Measurements from ENCODE around the gene KIRREL1.

The KIRREL1 gene

DNA sequence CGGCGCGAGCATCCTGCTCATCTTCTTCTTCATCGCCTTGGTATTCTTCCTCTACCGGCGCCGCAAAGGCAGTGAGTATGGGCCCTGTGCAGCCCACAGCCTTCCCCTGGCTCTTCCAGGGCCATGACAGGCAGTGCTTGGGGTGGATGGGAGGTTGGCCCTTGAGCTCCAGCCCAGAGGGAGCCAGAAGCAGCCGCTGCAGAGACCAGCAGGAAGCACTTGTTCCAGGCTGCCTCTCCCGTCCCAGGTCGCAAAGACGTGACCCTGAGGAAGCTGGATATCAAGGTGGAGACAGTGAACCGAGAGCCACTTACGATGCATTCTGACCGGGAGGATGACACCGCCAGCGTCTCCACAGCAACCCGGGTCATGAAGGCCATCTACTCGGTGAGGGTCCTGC is 99.9 kb downstream of the KIRREL1 start:
- Histone ChIP-seq H3K4me2 (ENCODE audit: low read length, poor library complexity, severe bottlenecking) (no peak overlapping the region), H3K79me1 (replicated peaks; ENCODE audit: low read length, poor library complexity, severe bottlenecking) (peaks cover 26% of the 10 kb centered on the region), H3K4me3 (ENCODE audit: insufficient read depth in 1 of 2, low read depth in 1 of 2, low read length in 2 of 2) (no peak overlapping the region), H3K14ac (ENCODE audit: low read length in 2 of 2) (no peak overlapping the region), H2AK5ac (ENCODE audit: low read length, severe bottlenecking) (no peak overlapping the region), H2BK12ac (ENCODE audit: low read length in 2 of 2) (no peak overlapping the region), H2AFZ (ENCODE audit: low read depth, low read length) (no peak overlapping the region), H4K8ac (ENCODE audit: low read length) (no peak overlapping the region), H3K4me1 (ENCODE audit: control insufficient read depth, insufficient read depth, low read depth, low read length) (peaks cover 18% of the 10 kb centered on the region), H3K36me3 (ENCODE audit: control insufficient read depth in 1 of 2, insufficient read depth in 2 of 2, low read depth in 1 of 2, low read length in 2 of 2) (peaks cover 88 to 89% of the 10 kb centered on the region in 2 experiments), H3K27ac (ENCODE audit: low read length, poor library complexity, severe bottlenecking) (no peak overlapping the region), H4K91ac (ENCODE audit: low read length) (no peak overlapping the region), H2BK5ac (ENCODE audit: low read depth, low read length, poor library complexity, severe bottlenecking) (no peak overlapping the region), H3K9ac (ENCODE audit: low read length) (no peak overlapping the region), H2BK15ac (ENCODE audit: low read depth, poor library complexity, severe bottlenecking) (no peak overlapping the region), H3K23ac (ENCODE audit: low read length in 2 of 2) (no peak overlapping the region), H3K9me3 (ENCODE audit: control insufficient read depth, low read length) (no peaks in the 10 kb centered on the region), H3K18ac (ENCODE audit: low read depth in 1 of 2, low read length in 2 of 2) (no peak overlapping the region), H3K4ac (ENCODE audit: low read depth in 1 of 2, low read length in 2 of 2) (no peak overlapping the region), H3K27me3 (ENCODE audit: control insufficient read depth in 1 of 2, insufficient read depth in 1 of 2, low read length in 2 of 2) (no peaks in the 10 kb centered on the region), H2BK120ac (ENCODE audit: low read depth, low read length) (no peak overlapping the region)
- DNase-seq: no peak
- WGBS: 96% methylated on average over 18 of the region's 18 CpGs

DNA sequence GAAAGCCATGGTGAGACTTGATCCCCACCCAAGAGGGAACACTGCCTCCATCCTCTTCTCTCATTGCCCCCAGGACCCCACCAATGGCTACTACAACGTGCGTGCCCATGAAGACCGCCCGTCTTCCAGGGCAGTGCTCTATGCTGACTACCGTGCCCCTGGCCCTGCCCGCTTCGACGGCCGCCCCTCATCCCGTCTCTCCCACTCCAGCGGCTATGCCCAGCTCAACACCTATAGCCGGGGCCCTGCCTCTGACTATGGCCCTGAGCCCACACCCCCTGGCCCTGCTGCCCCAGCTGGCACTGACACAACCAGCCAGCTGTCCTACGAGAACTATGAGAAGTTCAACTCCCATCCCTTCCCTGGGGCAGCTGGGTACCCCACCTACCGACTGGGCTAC is 101.1 kb downstream of the KIRREL1 start:
- Histone ChIP-seq H3K4me2 (ENCODE audit: low read length, poor library complexity, severe bottlenecking) (no peak overlapping the region), H4K91ac (ENCODE audit: low read length) (no peak overlapping the region), H3K79me1 (replicated peaks; ENCODE audit: low read length, poor library complexity, severe bottlenecking) (peaks cover 26% of the 10 kb centered on the region), H2BK120ac (ENCODE audit: low read depth, low read length) (no peak overlapping the region), H2BK15ac (ENCODE audit: low read depth, poor library complexity, severe bottlenecking) (no peak overlapping the region), H2BK12ac (ENCODE audit: low read length in 2 of 2) (no peak overlapping the region), H3K4ac (ENCODE audit: low read depth in 1 of 2, low read length in 2 of 2) (no peak overlapping the region), H2BK5ac (ENCODE audit: low read depth, low read length, poor library complexity, severe bottlenecking) (no peak overlapping the region), H2AFZ (ENCODE audit: low read depth, low read length) (no peak overlapping the region), H3K14ac (ENCODE audit: low read length in 2 of 2) (no peak overlapping the region), H4K8ac (ENCODE audit: low read length) (no peak overlapping the region), H3K9me3 (ENCODE audit: control insufficient read depth, low read length) (no peaks in the 10 kb centered on the region), H3K23ac (ENCODE audit: low read length in 2 of 2) (no peak overlapping the region), H2AK5ac (ENCODE audit: low read length, severe bottlenecking) (no peak overlapping the region), H3K4me1 (ENCODE audit: control insufficient read depth, insufficient read depth, low read depth, low read length) (peaks cover 23% of the 10 kb centered on the region), H3K27me3 (ENCODE audit: control insufficient read depth in 1 of 2, insufficient read depth in 1 of 2, low read length in 2 of 2) (no peaks in the 10 kb centered on the region), H3K9ac (ENCODE audit: low read length) (no peak overlapping the region), H3K4me3 (ENCODE audit: insufficient read depth in 1 of 2, low read depth in 1 of 2, low read length in 2 of 2) (no peak overlapping the region), H3K36me3 (ENCODE audit: control insufficient read depth in 1 of 2, insufficient read depth in 2 of 2, low read depth in 1 of 2, low read length in 2 of 2) (peaks cover 84 to 89% of the 10 kb centered on the region in 2 experiments), H3K18ac (ENCODE audit: low read depth in 1 of 2, low read length in 2 of 2) (no peak overlapping the region), H3K27ac (ENCODE audit: low read length, poor library complexity, severe bottlenecking) (no peak overlapping the region)
- WGBS: 96% methylated on average over 14 of the region's 14 CpGs
- no peak for DNase-seq

DNA sequence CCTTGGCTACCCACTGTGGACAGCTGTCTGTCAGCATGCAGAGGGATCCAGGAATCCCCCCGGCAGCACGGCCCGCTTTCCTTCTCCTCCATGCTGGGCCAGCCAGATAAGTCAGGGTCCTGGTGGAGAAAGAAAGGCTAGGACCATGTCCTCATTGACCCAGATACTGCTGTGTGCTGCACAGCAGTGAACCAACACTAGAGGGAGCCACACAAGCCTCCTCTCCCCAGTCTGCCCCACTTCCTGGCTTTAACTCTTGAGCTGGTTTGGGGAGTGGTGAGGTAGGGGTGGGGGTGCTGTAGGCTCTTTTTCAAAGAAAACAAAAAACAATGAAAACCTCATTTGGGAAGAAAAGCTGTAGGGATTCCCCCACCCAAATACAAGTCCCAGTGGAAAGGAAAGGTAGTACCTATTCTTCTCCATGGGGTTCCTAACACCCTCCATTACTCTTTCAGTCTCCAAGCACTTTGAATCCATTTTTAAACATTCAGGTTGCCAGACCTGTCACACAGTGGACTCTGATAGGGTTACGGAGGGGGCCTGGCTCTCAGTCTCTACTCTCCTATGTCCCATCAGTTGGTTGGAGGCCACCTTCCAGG is 102.4 kb downstream of the KIRREL1 start:
- Histone ChIP-seq H3K4ac (ENCODE audit: low read depth in 1 of 2, low read length in 2 of 2) (no peak overlapping the region), H3K4me2 (ENCODE audit: low read length, poor library complexity, severe bottlenecking) (no peak overlapping the region), H2BK5ac (ENCODE audit: low read depth, low read length, poor library complexity, severe bottlenecking) (no peak overlapping the region), H3K9me3 (ENCODE audit: control insufficient read depth, low read length) (no peaks in the 10 kb centered on the region), H2BK15ac (ENCODE audit: low read depth, poor library complexity, severe bottlenecking) (no peak overlapping the region), H2AK5ac (ENCODE audit: low read length, severe bottlenecking) (no peak overlapping the region), H2BK120ac (ENCODE audit: low read depth, low read length) (no peak overlapping the region), H4K91ac (ENCODE audit: low read length) (no peak overlapping the region), H3K23ac (ENCODE audit: low read length in 2 of 2) (no peak overlapping the region), H3K27ac (ENCODE audit: low read length, poor library complexity, severe bottlenecking) (peak overlapping the region; percentile 30), H3K14ac (ENCODE audit: low read length in 2 of 2) (no peak overlapping the region), H3K4me1 (ENCODE audit: control insufficient read depth, insufficient read depth, low read depth, low read length) (peaks cover 26% of the 10 kb centered on the region), H3K79me1 (replicated peaks; ENCODE audit: low read length, poor library complexity, severe bottlenecking) (peaks cover 19% of the 10 kb centered on the region), H2BK12ac (ENCODE audit: low read length in 2 of 2) (no peak overlapping the region), H3K27me3 (ENCODE audit: control insufficient read depth in 1 of 2, insufficient read depth in 1 of 2, low read length in 2 of 2) (no peaks in the 10 kb centered on the region), H3K4me3 (ENCODE audit: insufficient read depth in 1 of 2, low read depth in 1 of 2, low read length in 2 of 2) (no peak overlapping the region), H3K36me3 (ENCODE audit: control insufficient read depth in 1 of 2, insufficient read depth in 2 of 2, low read depth in 1 of 2, low read length in 2 of 2) (peaks cover 71 to 77% of the 10 kb centered on the region in 2 experiments), H4K8ac (ENCODE audit: low read length) (no peak overlapping the region), H2AFZ (ENCODE audit: low read depth, low read length) (no peak overlapping the region), H3K9ac (ENCODE audit: low read length) (no peak overlapping the region), H3K18ac (ENCODE audit: low read depth in 1 of 2, low read length in 2 of 2) (no peak overlapping the region)
- DNase-seq: peak; percentile 45
- 98% methylated on average over 4 of the region's 4 CpGs for WGBS

DNA sequence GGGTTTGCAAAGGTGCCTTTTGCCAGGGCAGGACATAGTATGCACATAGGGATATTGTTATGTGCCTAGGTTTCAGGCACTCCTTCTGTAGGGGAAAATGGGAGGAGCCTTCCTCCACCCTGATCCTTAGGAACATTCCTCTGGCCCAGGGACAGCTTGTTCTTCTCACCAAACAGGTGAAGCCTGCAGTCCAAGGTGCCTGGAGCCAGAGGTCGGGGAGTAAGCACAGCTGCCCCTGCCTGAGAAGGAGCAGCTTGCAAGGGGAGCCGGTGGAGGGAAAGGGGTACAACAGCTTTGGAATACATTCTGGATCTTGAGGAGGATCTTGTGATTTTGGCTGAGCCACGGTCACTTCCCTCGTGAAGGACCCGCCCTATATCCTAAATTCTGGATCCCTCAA is 104.8 kb downstream of the KIRREL1 start:
- Histone ChIP-seq H2BK120ac (ENCODE audit: low read depth, low read length) (no peak overlapping the region), H2AFZ (ENCODE audit: low read depth, low read length) (no peak overlapping the region), H2BK5ac (ENCODE audit: low read depth, low read length, poor library complexity, severe bottlenecking) (no peak overlapping the region), H3K79me1 (replicated peaks; ENCODE audit: low read length, poor library complexity, severe bottlenecking) (peaks cover 20% of the 10 kb centered on the region), H2BK15ac (ENCODE audit: low read depth, poor library complexity, severe bottlenecking) (no peak overlapping the region), H3K4me1 (ENCODE audit: control insufficient read depth, insufficient read depth, low read depth, low read length) (peaks cover 28% of the 10 kb centered on the region), H4K8ac (ENCODE audit: low read length) (no peak overlapping the region), H3K9ac (ENCODE audit: low read length) (no peak overlapping the region), H3K23ac (ENCODE audit: low read length in 2 of 2) (peak overlapping the region in 1 of 2 experiments; percentile 54), H3K4me3 (ENCODE audit: insufficient read depth in 1 of 2, low read depth in 1 of 2, low read length in 2 of 2) (no peak overlapping the region), H3K27ac (ENCODE audit: low read length, poor library complexity, severe bottlenecking) (peak overlapping the region; percentile 5), H3K4me2 (ENCODE audit: low read length, poor library complexity, severe bottlenecking) (no peak overlapping the region), H2BK12ac (ENCODE audit: low read length in 2 of 2) (no peak overlapping the region), H3K4ac (ENCODE audit: low read depth in 1 of 2, low read length in 2 of 2) (no peak overlapping the region), H3K18ac (ENCODE audit: low read depth in 1 of 2, low read length in 2 of 2) (no peak overlapping the region), H3K9me3 (ENCODE audit: control insufficient read depth, low read length) (no peaks in the 10 kb centered on the region), H3K27me3 (ENCODE audit: control insufficient read depth in 1 of 2, insufficient read depth in 1 of 2, low read length in 2 of 2) (peaks cover 0 to 5% of the 10 kb centered on the region in 2 experiments), H2AK5ac (ENCODE audit: low read length, severe bottlenecking) (no peak overlapping the region), H4K91ac (ENCODE audit: low read length) (no peak overlapping the region), H3K36me3 (ENCODE audit: control insufficient read depth in 1 of 2, insufficient read depth in 2 of 2, low read depth in 1 of 2, low read length in 2 of 2) (peaks cover 49 to 61% of the 10 kb centered on the region in 2 experiments), H3K14ac (ENCODE audit: low read length in 2 of 2) (no peak overlapping the region)
- 91% methylated on average over 2 of the region's 5 CpGs for WGBS
- DNase-seq: no peak

All from mesenchymal stem cell (in vitro differentiated cells and primary cell).